ENCODE measurements around the gene OPCML. TPM values are rescaled to one million over a fixed set of nuclear protein-coding genes. Genes with fewer than 3 reads are reported as not detected.

Gene OPCML
- total RNA-seq, 3 donors from 2014 or later (not counting 1 experiment from before 2014, with no cell fraction given) = not detected

- no peak overlapping the region for H3K4me3 Mint-ChIP-seq
- ATAC-seq (no peak), DNase-seq (no peak)
- Histone ChIP-seq H3K4me3 (ENCODE audit: low read length) (no peak overlapping the region), H3K27ac (ENCODE audit: low read length) (no peak overlapping the region), H3K36me3 (ENCODE audit: control insufficient read depth, insufficient read depth, low read length) (no peaks in the 10 kb centered on the region), H3K27me3 (ENCODE audit: control insufficient read depth, insufficient read depth, low read length) (no peaks in the 10 kb centered on the region), H3K9me3 (ENCODE audit: control insufficient read depth, insufficient read depth, low read length) (no peaks in the 10 kb centered on the region), H3K4me1 (ENCODE audit: control insufficient read depth, insufficient read depth, low read length) (no peaks in the 10 kb centered on the region)
- no peaks in the 10 kb centered on the region for H3K36me3 Mint-ChIP-seq
- H3K4me1 Mint-ChIP-seq = no peaks in the 10 kb centered on the region
- no peaks in the 10 kb centered on the region for H3K9me3 Mint-ChIP-seq
- TF ChIP-seq, protein P1, sequence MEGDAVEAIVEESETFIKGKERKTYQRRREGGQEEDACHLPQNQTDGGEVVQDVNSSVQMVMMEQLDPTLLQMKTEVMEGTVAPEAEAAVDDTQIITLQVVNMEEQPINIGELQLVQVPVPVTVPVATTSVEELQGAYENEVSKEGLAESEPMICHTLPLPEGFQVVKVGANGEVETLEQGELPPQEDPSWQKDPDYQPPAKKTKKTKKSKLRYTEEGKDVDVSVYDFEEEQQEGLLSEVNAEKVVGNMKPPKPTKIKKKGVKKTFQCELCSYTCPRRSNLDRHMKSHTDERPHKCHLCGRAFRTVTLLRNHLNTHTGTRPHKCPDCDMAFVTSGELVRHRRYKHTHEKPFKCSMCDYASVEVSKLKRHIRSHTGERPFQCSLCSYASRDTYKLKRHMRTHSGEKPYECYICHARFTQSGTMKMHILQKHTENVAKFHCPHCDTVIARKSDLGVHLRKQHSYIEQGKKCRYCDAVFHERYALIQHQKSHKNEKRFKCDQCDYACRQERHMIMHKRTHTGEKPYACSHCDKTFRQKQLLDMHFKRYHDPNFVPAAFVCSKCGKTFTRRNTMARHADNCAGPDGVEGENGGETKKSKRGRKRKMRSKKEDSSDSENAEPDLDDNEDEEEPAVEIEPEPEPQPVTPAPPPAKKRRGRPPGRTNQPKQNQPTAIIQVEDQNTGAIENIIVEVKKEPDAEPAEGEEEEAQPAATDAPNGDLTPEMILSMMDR (IDR thresholded peaks at IDR 0.05) = no peak
- intact Hi-C loops (cut with micrococcal nuclease) = no loop called here
- WGBS (ENCODE audit: insufficient coverage) = 76% methylated on average over 6 of the region's 6 CpGs
- H3K27ac Mint-ChIP-seq = no peak overlapping the region
- peaks cover 0 to 4% of the 10 kb centered on the region in 2 donors for H3K27me3 Mint-ChIP-seq (ENCODE audit: low read depth in 2 of 2)
Observed at GRCh38 chr11:132994966-132995365, 537.3 kb downstream of the OPCML start.

- 5% methylated on average over 30 of the region's 32 CpGs for WGBS (ENCODE audit: insufficient coverage)
- no peaks in the 10 kb centered on the region for H3K36me3 ChIP-seq (ENCODE audit: control insufficient read depth, insufficient read depth, low read length)
- H3K27me3 Mint-ChIP-seq (ENCODE audit: low read depth in 2 of 2) = peaks cover 0 to 4% of the 10 kb centered on the region in 2 donors
- no peaks in the 10 kb centered on the region for H3K9me3 ChIP-seq (ENCODE audit: control insufficient read depth, insufficient read depth, low read length)
- intact Hi-C loops (cut with micrococcal nuclease) = no loop called here
- no peaks in the 10 kb centered on the region for H3K4me1 ChIP-seq (ENCODE audit: control insufficient read depth, insufficient read depth, low read length)
- no peaks in the 10 kb centered on the region for H3K9me3 Mint-ChIP-seq
- no peaks in the 10 kb centered on the region for H3K27me3 ChIP-seq (ENCODE audit: control insufficient read depth, insufficient read depth, low read length)
- no peaks in the 10 kb centered on the region for H3K4me1 Mint-ChIP-seq
- TF ChIP-seq, protein P1 (IDR thresholded peaks at IDR 0.05) = no peak
- H3K4me3 Mint-ChIP-seq = no peak overlapping the region
- ATAC-seq (no peak), DNase-seq (no peak)
- H3K36me3 Mint-ChIP-seq = no peaks in the 10 kb centered on the region
- H3K4me3 ChIP-seq (ENCODE audit: low read length) = no peak overlapping the region
- no peak overlapping the region for H3K27ac Mint-ChIP-seq
- no peak overlapping the region for H3K27ac ChIP-seq (ENCODE audit: low read length)
Observed at GRCh38 chr11:132993991-132994502, 538.3 kb downstream of the OPCML start.

GRCh38 chr11:132992838-132993631 is 539.3 kb downstream of the OPCML start:
- no peak for DNase-seq
- H3K4me3 Mint-ChIP-seq = no peak overlapping the region
- WGBS (ENCODE audit: insufficient coverage) = 59% methylated on average over 15 of the region's 15 CpGs
- H3K4me1 Mint-ChIP-seq = no peaks in the 10 kb centered on the region
- H3K36me3 Mint-ChIP-seq = no peaks in the 10 kb centered on the region
- TF ChIP-seq, protein P1 (IDR thresholded peaks at IDR 0.05) = no peak
- H3K27me3 Mint-ChIP-seq (ENCODE audit: low read depth in 2 of 2) = peaks cover 0 to 4% of the 10 kb centered on the region in 2 donors
- Histone ChIP-seq H3K4me1 (ENCODE audit: control insufficient read depth, insufficient read depth, low read length) (no peaks in the 10 kb centered on the region), H3K9me3 (ENCODE audit: control insufficient read depth, insufficient read depth, low read length) (no peaks in the 10 kb centered on the region), H3K27ac (ENCODE audit: low read length) (no peak overlapping the region), H3K27me3 (ENCODE audit: control insufficient read depth, insufficient read depth, low read length) (no peaks in the 10 kb centered on the region), H3K4me3 (ENCODE audit: low read length) (no peak overlapping the region), H3K36me3 (ENCODE audit: control insufficient read depth, insufficient read depth, low read length) (no peaks in the 10 kb centered on the region)
- ATAC-seq = no peak
- H3K9me3 Mint-ChIP-seq = no peaks in the 10 kb centered on the region
- no peak overlapping the region for H3K27ac Mint-ChIP-seq
- intact Hi-C loops (cut with micrococcal nuclease) = no loop called here

Measured in natural killer cell (primary cell).